ENCODE data around the gene MYCBPAP. TPM values are rescaled to one million over a fixed set of nuclear protein-coding genes. Genes with fewer than 3 reads are reported as not detected.

The MYCBPAP gene
- polyA plus RNA-seq, 3 donors, result not detected

DNA sequence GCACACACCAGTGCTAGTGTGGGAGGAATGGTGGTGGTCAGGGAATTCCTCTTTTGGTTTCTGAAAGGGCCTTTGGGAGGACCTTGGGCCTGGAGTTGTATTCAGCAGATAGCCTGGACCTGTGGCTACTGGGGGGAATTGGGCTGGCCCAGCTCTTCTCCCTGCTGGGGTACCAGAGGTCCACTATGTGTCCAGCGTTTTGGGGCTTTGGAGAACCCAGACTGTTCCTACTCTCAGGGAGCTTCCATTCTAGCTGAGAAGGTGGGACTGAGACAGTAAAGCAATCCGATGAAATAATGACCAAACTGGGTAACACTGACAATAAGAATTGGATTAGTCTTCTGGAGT lies 26.7 kb downstream of the MYCBPAP start:
- Mint-ChIP-seq H3K9me3 (peaks cover 0 to 6% (median 2%) of the 10 kb centered on the region in 7 donors), H3K27ac (peak overlapping the region in 1 of 7 donors; percentile 54), H3K36me3 (peaks cover 0 to 7% of the 10 kb centered on the region in 2 donors), H3K27me3 (ENCODE audit: low read depth in 3 of 3) (peaks cover 36 to 52% (median 46%) of the 10 kb centered on the region in 3 donors), H3K4me1 (peaks cover 34% of the 10 kb centered on the region), H3K4me3 (peak overlapping the region in 1 of 2 donors; percentile 81)
- Histone ChIP-seq H3K36me3 (replicated peaks in 1 of 2; ENCODE audit: control insufficient read depth in 1 of 2, insufficient read depth in 2 of 2, low read length in 2 of 2) (no peaks in the 10 kb centered on the region), H3K4me3 (replicated peaks in 1 of 3; ENCODE audit: low read depth in 2 of 3, low read length in 3 of 3) (no peak overlapping the region), H3K27ac (ENCODE audit: low read depth in 1 of 2, low read length in 2 of 2) (no peak overlapping the region), H3K4me2 (replicated peaks; ENCODE audit: extremely low read depth, low read length, poor library complexity, severe bottlenecking) (no peak overlapping the region), H3K9me3 (replicated peaks in 1 of 2; ENCODE audit: control insufficient read depth in 1 of 2, insufficient read depth in 1 of 2, low read length in 2 of 2) (no peaks in the 10 kb centered on the region), H3K4me1 (ENCODE audit: control insufficient read depth in 1 of 2, insufficient read depth in 2 of 2, low read length in 2 of 2) (peaks cover 18 to 31% of the 10 kb centered on the region in 2 donors), H4K20me1 (ENCODE audit: insufficient read depth, low read length) (no peaks in the 10 kb centered on the region), H3K79me2 (ENCODE audit: insufficient read depth, low read length) (no peaks in the 10 kb centered on the region), H2AFZ (ENCODE audit: insufficient read depth, low read depth, low read length, poor library complexity, severe bottlenecking) (no peak overlapping the region), H3K9ac (ENCODE audit: insufficient read depth, low read length, poor library complexity, severe bottlenecking) (no peak overlapping the region), H3K27me3 (ENCODE audit: control insufficient read depth in 2 of 2, insufficient read depth in 2 of 2, low read length in 2 of 2) (peaks cover 19 to 34% of the 10 kb centered on the region in 2 donors)
- 83% methylated on average over 1 of the region's 2 CpGs for WGBS (ENCODE audit: insufficient coverage)
- no peak for DNase-seq
- TF ChIP-seq, protein P1, sequence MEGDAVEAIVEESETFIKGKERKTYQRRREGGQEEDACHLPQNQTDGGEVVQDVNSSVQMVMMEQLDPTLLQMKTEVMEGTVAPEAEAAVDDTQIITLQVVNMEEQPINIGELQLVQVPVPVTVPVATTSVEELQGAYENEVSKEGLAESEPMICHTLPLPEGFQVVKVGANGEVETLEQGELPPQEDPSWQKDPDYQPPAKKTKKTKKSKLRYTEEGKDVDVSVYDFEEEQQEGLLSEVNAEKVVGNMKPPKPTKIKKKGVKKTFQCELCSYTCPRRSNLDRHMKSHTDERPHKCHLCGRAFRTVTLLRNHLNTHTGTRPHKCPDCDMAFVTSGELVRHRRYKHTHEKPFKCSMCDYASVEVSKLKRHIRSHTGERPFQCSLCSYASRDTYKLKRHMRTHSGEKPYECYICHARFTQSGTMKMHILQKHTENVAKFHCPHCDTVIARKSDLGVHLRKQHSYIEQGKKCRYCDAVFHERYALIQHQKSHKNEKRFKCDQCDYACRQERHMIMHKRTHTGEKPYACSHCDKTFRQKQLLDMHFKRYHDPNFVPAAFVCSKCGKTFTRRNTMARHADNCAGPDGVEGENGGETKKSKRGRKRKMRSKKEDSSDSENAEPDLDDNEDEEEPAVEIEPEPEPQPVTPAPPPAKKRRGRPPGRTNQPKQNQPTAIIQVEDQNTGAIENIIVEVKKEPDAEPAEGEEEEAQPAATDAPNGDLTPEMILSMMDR (IDR thresholded peaks at IDR 0.05), result no peak
- intact Hi-C loops (cut with micrococcal nuclease), result no loop called here

DNA sequence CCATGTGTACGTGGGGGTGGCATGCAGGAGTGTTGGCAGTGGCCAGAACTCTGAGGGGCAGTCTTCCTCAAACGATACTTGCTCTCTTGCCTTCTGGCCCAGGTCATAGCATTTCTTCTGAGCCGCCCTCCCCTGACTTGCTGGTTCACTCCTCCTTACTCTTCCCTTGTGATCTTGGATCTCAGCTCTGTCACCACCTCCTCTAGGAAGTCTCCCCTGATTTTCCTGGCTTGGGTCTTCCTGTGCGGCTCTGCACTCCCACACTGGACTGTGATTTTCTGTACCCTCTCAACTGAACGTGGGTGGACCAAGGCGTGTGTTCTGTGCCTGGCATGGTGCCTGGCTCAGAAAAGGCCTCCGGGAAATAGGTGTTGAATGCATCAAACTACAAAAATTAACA lies 27.2 kb downstream of the MYCBPAP start:
- H3K79me2 ChIP-seq (ENCODE audit: insufficient read depth, low read length), result no peaks in the 10 kb centered on the region
- intact Hi-C loops (cut with micrococcal nuclease), result no loop called here
- Mint-ChIP-seq H3K4me3 (no peak overlapping the region), H3K4me1 (peaks cover 34% of the 10 kb centered on the region), H3K27ac (peak overlapping the region in 1 of 7 donors; percentile 22), H3K9me3 (peaks cover 0 to 6% (median 2%) of the 10 kb centered on the region in 7 donors), H3K36me3 (peaks cover 0 to 7% of the 10 kb centered on the region in 2 donors), H3K27me3 (ENCODE audit: low read depth in 3 of 3) (peaks cover 36 to 49% (median 46%) of the 10 kb centered on the region in 3 donors)
- 100% methylated on average over 4 of the region's 7 CpGs for WGBS (ENCODE audit: insufficient coverage)
- no peak for DNase-seq
- TF ChIP-seq, protein P1 (IDR thresholded peaks at IDR 0.05), result no peak
- H3K9ac ChIP-seq (ENCODE audit: insufficient read depth, low read length, poor library complexity, severe bottlenecking), result no peak overlapping the region
- H3K27ac ChIP-seq (ENCODE audit: low read depth in 1 of 2, low read length in 2 of 2), result no peak overlapping the region
- H3K4me1 ChIP-seq (ENCODE audit: control insufficient read depth in 1 of 2, insufficient read depth in 2 of 2, low read length in 2 of 2), result peaks cover 18 to 31% of the 10 kb centered on the region in 2 donors
- no peaks in the 10 kb centered on the region for H4K20me1 ChIP-seq (ENCODE audit: insufficient read depth, low read length)
- peaks cover 19 to 34% of the 10 kb centered on the region in 2 donors for H3K27me3 ChIP-seq (ENCODE audit: control insufficient read depth in 2 of 2, insufficient read depth in 2 of 2, low read length in 2 of 2)
- H3K4me3 ChIP-seq (replicated peaks in 1 of 3; ENCODE audit: low read depth in 2 of 3, low read length in 3 of 3), result no peak overlapping the region
- no peak overlapping the region for H2AFZ ChIP-seq (ENCODE audit: insufficient read depth, low read depth, low read length, poor library complexity, severe bottlenecking)
- no peaks in the 10 kb centered on the region for H3K36me3 ChIP-seq (replicated peaks in 1 of 2; ENCODE audit: control insufficient read depth in 1 of 2, insufficient read depth in 2 of 2, low read length in 2 of 2)
- no peaks in the 10 kb centered on the region for H3K9me3 ChIP-seq (replicated peaks in 1 of 2; ENCODE audit: control insufficient read depth in 1 of 2, insufficient read depth in 1 of 2, low read length in 2 of 2)
- no peak overlapping the region for H3K4me2 ChIP-seq (replicated peaks; ENCODE audit: extremely low read depth, low read length, poor library complexity, severe bottlenecking)
